GM12892 (cell line): ENCODE measurements around the gene PRKAB1.

Experiments used
- DNase-seq: peaks from one replicate; pipeline ENCODE4 v3.0.0; 2011; ENCODE audit not compliant: insufficient read length
- FAIRE-seq: peaks from 2 replicates; lab custom pipeline; 2011; peaks lifted over from hg19 to GRCh38; lab: Jason Lieb, UNC
- POLR2A ChIP-seq: IDR thresholded peaks from 2 replicates; pipeline ENCODE4 v1.6.1; 2011; ENCODE audit warnings: low read depth, low read length, control low read depth
- POLR2AphosphoS5 ChIP-seq: IDR thresholded peaks from 2 replicates; pipeline ENCODE4 v1.6.1; 2011; ENCODE audit warnings: low read depth, low read length, control low read depth
- TAF1 ChIP-seq: IDR thresholded peaks from 2 replicates; pipeline ENCODE4 v1.6.1; 2011; ENCODE audit warnings: low read depth, mild to moderate bottlenecking, control low read depth, low read length, borderline replicate concordance

The PRKAB1 gene

DNA sequence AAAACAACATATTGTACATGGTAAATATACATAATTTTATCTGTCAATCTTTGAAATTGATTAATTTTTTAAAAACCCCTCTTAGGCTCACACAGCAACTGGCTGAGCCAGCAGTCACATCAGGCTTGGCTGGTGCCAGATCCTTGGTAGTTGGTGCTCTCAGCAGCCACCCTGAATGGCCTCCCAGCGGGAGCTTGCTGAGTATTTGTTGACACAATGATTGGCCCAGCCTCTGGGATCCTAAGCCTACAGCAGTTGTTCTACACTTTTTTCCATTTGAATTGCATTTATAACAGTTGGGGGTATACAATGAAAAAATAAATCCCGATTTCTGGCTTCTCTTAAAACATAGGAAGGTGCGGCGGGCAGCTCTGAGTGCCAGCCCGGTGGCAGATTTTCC, 11.1 kb downstream of the PRKAB1 start:
- no peak for DNase-seq
- TF ChIP-seq TAF1 (no peak), POLR2A (no peak), POLR2AphosphoS5 (no peak)
- FAIRE-seq: no peak

DNA sequence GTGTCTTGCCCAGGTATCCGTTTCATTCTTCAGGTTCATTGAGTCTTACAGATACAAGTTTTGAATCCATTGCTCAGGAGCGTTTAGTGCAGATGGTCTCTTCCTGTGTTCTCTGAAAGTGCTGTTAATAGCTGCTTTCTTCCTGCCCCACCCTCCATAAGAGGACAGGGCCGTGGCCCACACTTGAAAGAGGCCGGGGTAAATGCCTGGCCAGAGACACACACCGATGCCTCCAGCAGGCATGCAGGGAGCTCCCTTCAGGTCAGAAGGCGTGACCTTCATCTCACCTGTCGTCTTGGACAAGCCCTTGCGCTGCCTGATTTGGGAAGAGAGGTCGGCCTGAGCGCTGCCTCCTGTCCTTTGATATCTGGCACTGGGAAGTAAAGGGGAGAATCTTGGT, 11.6 kb downstream of the PRKAB1 start:
- FAIRE-seq (no peak), DNase-seq (no peak)
- TF ChIP-seq TAF1 (no peak), POLR2AphosphoS5 (no peak)

DNA sequence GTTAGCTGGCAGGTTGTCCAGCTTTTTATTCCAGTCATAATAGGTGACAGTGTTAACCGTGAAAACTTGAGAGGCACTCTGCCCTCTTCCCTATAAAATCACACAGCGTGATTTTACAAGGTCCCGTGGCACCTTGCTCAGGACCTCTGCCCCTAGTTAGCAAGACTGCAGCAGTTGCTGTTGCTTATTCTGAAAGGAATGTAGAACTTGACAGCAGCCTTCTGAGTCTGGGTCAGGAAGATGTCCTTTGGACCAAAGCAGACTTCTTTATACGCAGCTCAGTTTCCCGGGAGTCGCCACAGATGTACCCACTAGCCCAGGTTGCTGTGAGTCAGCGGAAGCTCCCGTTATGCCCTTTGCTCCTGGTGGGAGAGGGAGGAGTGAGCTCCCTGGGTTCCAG, 13.2 kb downstream of the PRKAB1 start:
- FAIRE-seq (no peak), DNase-seq (no peak)
- TF ChIP-seq POLR2A (no peak), TAF1 (no peak), POLR2AphosphoS5 (no peak)

DNA sequence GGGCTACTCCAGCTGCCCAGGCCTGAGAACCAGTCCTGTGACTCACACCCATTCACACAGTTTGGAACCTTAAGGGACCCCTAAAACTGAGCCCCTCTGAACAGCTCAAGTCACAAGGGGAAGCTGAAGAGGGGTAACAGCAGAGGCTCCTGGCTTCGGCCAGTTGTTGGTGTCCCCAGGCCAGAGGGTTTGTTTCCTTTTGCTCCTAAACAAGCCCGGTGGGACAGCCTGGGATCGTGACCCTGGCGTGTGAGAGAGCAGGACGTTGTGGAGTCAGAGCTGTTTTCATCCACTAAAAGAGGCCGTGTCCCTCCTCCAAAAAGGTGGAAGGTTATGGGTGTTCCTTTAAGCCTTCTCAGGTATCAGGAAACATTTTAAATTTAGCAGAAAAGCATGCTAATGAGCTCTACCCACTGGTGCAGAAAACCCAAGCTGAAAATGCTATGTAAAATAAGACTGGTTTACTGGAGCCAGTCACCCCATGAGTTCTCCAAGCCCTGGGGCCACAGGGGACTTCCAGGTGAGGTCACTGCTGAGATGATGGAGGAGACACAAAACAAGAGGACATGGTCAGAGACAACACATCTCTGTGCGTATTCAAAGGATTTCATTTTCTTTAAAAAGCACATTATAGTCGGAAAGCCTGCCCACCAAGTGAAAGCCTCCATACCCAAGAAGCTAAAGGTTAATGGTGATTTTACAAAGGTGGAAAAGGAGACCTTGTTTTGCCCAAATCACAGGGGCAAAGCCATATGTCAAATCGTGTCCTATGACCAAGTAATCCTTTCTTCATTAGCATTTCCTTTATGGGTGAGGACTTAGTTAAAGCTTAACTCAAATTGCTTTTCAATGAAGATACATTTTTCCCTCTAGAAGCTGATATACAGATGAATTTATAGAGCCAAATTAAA, 14.1 kb downstream of the PRKAB1 start:
- FAIRE-seq (peak; percentile 46), DNase-seq (no peak)
- TF ChIP-seq POLR2A (0 out of 2 replicates have a peak, but pooled peaks have one; percentile 33), TAF1 (no peak)

DNA sequence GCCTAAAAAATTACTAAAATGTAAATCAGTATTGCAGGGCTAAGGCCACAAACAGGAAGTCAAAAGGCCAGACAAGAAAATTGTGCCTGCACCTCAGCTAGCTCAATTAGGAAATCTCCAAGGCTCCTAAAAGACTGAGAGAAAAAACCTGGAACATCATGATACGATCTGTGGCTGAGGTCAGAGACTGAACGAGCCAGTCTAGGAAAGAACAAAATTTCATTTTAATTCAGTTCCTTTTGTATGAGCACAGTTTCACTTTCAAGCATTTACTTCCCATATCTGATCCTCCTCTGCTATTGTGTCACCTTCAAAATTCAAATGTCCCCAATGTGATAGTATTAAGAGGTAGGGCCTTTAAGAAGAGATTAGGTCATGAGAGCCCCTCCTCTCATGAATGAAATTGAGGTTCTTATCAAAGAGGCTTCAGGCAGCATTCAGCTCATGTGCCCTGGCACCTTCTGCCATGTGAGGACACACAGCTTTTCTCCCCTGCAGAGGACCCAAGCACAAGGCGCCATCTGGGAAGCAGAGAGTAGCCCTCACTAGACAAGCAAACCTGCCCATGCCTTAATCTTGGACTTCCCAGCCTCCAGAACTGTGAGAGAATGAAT, 14.8 kb downstream of the PRKAB1 start:
- TF ChIP-seq TAF1: no peak
- no peak for TF ChIP-seq POLR2AphosphoS5
- no peak for TF ChIP-seq POLR2A
- DNase-seq: no peak
- no peak for FAIRE-seq

DNA sequence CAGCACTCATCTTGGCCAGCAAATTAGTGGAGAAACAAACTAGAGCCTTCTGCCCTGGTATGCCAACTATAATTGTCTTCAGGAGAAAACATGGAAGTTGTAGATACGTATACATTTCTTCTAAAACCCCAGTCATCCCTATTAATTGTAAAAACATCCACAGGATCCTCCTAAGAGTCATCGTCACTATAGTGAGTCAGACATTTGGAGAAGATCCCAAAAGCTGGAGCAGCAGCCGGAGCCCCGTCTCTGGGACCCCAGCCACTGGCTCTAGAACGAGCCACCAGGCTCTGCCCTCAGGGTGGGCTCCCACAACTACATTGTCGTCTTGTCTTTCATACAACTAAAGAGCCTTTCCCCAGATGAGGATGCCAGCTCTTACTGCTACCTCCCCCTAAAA, 15.5 kb downstream of the PRKAB1 start:
- FAIRE-seq: no peak
- no peak for DNase-seq

DNA sequence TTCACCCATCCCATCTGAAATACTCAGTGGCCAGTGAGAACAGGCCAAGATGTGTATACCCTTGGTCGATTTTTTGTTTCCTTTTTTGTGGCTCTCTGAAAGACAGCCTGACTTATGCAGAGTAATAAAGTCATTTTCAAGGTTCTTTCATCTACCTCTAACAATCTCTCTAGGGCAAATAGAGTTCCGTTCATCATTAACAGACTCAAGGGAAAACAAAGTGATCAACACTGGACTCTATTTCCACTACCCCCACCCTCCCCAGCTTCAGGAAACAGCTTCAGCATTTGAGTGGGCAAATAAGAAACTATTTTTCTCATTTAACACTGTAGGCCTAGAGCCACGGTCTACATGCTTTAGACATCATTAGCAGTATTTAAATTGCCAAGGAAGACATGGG, 15.9 kb downstream of the PRKAB1 start:
- TF ChIP-seq TAF1 (no peak), POLR2A (no peak)
- no peak for FAIRE-seq
- no peak for DNase-seq

More for the DNA sequence above, 15.5 kb downstream of the PRKAB1 start:
- no peak for TF ChIP-seq POLR2A
- no peak for TF ChIP-seq TAF1
- TF ChIP-seq POLR2AphosphoS5: no peak

DNA sequence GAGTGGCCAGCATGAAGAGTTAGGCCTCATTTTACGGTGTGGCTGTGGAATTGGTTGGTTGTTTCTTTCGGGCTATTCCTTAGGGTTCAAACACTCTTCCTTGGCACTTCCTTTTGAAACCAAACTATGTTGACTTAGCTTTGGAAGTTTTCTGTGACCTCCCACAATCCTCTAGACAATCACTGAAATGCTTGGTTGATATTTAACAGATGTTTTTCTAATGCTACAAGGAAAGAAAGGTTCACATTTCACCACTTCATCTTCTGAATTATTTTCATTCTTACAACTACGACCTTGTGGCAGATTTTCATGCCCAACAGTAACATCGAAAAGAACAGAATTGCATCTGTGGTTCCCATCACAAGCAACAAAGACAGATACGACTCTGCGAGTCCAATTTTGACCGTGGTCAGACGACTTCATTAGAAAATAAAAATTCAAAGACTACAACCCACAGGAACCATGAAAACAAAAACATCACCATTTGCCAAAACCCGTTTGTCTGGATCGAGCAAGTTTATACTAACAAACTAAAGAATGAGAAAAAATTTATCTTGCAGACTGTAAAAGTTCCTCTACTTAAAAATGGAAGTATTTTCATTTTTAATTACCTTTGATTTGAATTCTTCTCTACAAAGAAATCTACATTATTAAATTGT, 16.9 kb downstream of the PRKAB1 start:
- TF ChIP-seq TAF1 (no peak), POLR2AphosphoS5 (no peak), POLR2A (no peak)
- no peak for FAIRE-seq
- no peak for DNase-seq

DNA sequence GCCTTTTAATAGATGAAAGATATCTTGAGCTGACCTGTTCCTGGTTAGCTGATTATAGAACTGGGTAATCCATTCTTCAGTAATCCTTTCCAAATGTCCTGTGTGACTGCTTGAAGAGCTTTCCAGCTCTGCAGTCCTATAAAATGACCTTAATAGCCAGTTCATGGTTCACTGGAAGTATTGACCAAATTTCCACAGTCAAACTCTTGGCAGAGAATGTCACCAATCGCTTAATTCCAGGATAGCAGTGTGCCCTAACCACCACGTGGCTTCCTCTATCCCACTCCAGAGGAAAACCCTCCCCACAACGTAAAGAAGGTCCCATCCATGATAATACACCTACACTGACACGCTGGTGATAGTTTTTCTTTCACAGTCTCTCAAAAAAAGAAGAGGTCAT, 17.4 kb downstream of the PRKAB1 start:
- DNase-seq (no peak), FAIRE-seq (no peak)
- no peak for TF ChIP-seq TAF1
- no peak for TF ChIP-seq POLR2AphosphoS5
- TF ChIP-seq POLR2A: no peak

DNA sequence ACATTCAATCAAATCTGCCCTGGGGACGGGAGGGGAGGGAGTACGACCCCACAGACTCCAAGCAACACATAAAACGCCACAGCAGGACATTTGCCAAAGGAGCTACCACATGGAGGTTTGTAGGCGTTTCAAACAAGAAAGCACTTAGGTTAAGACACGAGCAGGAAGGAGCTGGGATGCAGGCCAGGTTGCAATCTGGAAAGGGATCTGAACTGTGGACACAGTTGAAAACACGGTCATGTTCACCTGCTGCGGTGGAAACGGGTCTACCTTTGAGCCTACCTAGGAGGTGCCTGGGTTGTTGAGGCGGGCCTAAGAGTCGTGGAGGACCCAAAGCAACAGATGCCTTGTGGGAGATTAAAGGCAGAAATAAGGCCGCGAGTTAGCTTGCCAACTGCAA, 18.4 kb downstream of the PRKAB1 start:
- DNase-seq (no peak), FAIRE-seq (no peak)
- no peak for TF ChIP-seq TAF1
- TF ChIP-seq POLR2A: no peak
- TF ChIP-seq POLR2AphosphoS5: no peak

DNA sequence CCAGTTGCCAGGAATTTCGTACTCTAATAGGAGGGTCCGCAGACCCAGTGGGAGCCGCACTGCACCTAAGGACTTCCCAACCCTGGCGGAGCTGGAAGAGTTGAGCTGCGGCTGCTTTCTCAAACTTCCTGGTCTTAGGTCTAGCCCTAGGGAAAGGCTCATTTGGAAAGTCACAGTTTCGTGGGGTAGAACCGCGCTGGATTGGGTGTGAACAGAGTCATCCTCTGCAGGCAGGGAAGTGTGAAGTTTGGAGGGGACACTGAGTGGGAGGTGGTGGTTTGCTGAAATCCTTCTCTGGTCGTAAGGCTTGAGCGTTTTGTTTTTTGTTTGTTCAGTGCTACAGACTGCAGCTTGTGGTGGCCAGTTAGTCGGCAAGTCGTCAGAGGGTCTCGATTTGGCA, 18.8 kb downstream of the PRKAB1 start:
- no peak for FAIRE-seq
- no peak for DNase-seq
- TF ChIP-seq POLR2A (no peak), TAF1 (no peak), POLR2AphosphoS5 (no peak)
